ENCODE results near the gene PRDX1. TPM values are rescaled to one million over a fixed set of nuclear protein-coding genes. Genes with fewer than 3 reads are reported as not detected.

Gene PRDX1
- total and polyA plus RNA-seq, 2 of the 13 experiments (the other 11 are each of a cell fraction or from before 2014, with no cell fraction given): 761 to 1,898 TPM

DNA sequence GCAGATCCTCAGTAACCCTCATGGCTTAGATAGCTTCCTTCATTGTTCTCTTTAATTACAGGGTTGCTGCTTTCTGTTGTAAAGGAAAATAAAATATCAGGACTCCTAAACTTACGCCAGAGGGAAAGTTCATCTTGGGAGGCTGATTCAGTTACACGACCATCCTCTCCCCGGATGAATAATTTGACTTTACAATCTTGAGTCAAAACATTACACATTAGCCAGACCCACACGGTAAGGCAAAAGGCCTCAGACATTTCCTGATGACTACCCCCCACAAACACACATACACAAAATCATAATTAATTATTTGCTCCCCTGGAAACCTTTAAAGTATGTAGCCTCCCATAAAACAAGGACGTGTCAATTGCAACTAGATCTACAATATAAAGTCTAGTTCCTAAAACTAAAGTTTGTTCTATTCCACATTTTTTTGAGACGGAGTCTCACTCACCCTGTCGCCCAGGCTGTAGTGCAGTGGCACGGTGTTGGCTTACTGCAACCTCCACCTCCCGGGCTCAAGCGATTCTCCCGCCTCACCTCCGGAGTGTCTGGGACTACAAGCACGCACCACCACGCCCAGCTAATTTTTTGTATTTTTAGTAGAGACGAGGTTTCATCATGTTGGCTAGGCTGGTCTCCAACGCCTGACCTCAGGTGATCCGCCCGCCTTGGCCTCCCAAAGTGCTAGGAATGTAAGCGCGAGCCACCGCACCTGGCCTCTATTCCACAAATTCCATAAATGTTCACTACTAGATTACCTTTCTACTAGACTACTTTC lies 830 bp upstream of the PRDX1 start (continued):
- TF ChIP-seq NR2F1 (CRISPR knock-in tag; IDR thresholded peaks at IDR 0.05) (peak in 1 of 2 experiments; percentile 13; a peak in 1 of 4 replicates), ZNF792 (CRISPR knock-in tag; IDR thresholded peaks at IDR 0.05) (no peak)
- TF ChIP-seq, protein P1, sequence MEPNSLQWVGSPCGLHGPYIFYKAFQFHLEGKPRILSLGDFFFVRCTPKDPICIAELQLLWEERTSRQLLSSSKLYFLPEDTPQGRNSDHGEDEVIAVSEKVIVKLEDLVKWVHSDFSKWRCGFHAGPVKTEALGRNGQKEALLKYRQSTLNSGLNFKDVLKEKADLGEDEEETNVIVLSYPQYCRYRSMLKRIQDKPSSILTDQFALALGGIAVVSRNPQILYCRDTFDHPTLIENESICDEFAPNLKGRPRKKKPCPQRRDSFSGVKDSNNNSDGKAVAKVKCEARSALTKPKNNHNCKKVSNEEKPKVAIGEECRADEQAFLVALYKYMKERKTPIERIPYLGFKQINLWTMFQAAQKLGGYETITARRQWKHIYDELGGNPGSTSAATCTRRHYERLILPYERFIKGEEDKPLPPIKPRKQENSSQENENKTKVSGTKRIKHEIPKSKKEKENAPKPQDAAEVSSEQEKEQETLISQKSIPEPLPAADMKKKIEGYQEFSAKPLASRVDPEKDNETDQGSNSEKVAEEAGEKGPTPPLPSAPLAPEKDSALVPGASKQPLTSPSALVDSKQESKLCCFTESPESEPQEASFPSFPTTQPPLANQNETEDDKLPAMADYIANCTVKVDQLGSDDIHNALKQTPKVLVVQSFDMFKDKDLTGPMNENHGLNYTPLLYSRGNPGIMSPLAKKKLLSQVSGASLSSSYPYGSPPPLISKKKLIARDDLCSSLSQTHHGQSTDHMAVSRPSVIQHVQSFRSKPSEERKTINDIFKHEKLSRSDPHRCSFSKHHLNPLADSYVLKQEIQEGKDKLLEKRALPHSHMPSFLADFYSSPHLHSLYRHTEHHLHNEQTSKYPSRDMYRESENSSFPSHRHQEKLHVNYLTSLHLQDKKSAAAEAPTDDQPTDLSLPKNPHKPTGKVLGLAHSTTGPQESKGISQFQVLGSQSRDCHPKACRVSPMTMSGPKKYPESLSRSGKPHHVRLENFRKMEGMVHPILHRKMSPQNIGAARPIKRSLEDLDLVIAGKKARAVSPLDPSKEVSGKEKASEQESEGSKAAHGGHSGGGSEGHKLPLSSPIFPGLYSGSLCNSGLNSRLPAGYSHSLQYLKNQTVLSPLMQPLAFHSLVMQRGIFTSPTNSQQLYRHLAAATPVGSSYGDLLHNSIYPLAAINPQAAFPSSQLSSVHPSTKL (CRISPR knock-in tag; IDR thresholded peaks at IDR 0.05): 0 out of 2 replicates have a peak, but pooled peaks have one; percentile 9
- TF ChIP-seq, protein P2, sequence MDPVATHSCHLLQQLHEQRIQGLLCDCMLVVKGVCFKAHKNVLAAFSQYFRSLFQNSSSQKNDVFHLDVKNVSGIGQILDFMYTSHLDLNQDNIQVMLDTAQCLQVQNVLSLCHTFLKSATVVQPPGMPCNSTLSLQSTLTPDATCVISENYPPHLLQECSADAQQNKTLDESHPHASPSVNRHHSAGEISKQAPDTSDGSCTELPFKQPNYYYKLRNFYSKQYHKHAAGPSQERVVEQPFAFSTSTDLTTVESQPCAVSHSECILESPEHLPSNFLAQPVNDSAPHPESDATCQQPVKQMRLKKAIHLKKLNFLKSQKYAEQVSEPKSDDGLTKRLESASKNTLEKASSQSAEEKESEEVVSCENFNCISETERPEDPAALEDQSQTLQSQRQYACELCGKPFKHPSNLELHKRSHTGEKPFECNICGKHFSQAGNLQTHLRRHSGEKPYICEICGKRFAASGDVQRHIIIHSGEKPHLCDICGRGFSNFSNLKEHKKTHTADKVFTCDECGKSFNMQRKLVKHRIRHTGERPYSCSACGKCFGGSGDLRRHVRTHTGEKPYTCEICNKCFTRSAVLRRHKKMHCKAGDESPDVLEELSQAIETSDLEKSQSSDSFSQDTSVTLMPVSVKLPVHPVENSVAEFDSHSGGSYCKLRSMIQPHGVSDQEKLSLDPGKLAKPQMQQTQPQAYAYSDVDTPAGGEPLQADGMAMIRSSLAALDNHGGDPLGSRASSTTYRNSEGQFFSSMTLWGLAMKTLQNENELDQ (CRISPR knock-in tag; IDR thresholded peaks at IDR 0.05; ENCODE audit: borderline replicate concordance): no peak

Measured in HepG2 (cell line).